GM12878 (cell line): Measurements from ENCODE around the gene TMPRSS13. TPM values are rescaled to one million over a fixed set of nuclear protein-coding genes. Genes with fewer than 3 reads are reported as not detected.
A peak's percentile ranks its signal among the peaks of the same experiment; 100 is the strongest.

Source experiments
- ATAC-seq: fragments of 200-7000 bp; cut with Tn5 transposase; 3 replicates; pipeline ENCODE4 v1.9.1; 2020; ENCODE audit warnings: mild to moderate bottlenecking, moderate library complexity
- BruUV-seq: library from RNA; stranded (reverse); fragments of 400-500 nt; replicated peaks from 2 replicates; lab custom pipeline; 2021; lab: Mats Ljungman, UMichigan
- CTCF ChIA-PET: fragments of 300-600 bp; sonication (Branson Sonifier 250); formaldehyde crosslinking; extraction: SDS; loops from one replicate; lab custom pipeline; 2021; ENCODE audit warnings: inconsistent platforms; lab: Yijun Ruan, JAX
- POLR2A ChIA-PET: fragments of 350-600 bp; formaldehyde crosslinking; extraction: SDS; loops from one replicate; lab custom pipeline; 2021; ENCODE audit warnings: inconsistent platforms; lab: Charles Lee
- RAD21 ChIA-PET: fragments of 300-600 bp; sonication (Branson Sonifier 250); formaldehyde crosslinking; loops from one replicate; lab custom pipeline; 2023; ENCODE audit warnings: antibody characterized with exemption; ENCODE audit not compliant: unreplicated experiment; lab: Charles Lee
- SMC1A ChIA-PET: fragments of 300-600 bp; sonication (Branson Sonifier 250); formaldehyde crosslinking; loops from one replicate; lab custom pipeline; 2023; ENCODE audit not compliant: unreplicated experiment, uncharacterized antibody; lab: Charles Lee
- DNase-seq: peaks from one replicate; pipeline ENCODE4 v3.0.0-alpha.2; 2011; ENCODE audit warnings: low read depth, low spot score
- FAIRE-seq: peaks from 3 replicates; lab custom pipeline; 2011; peaks lifted over from hg19 to GRCh38; lab: Jason Lieb, UNC
- H2AFZ ChIP-seq: 2 replicates; pipeline ENCODE4 v1.6.0; 2011; ENCODE audit warnings: low read depth, low read length, control low read depth; ENCODE audit not compliant: control insufficient read depth
- H3K27ac ChIP-seq: 2 replicates; pipeline ENCODE4 v1.5.1; 2011; ENCODE audit warnings: control low read depth; ENCODE audit not compliant: control insufficient read depth, insufficient read depth
- H3K27me3 ChIP-seq, 2 experiments: replicated peaks in 1 of 2; 2 replicates each; pipeline versions ENCODE4 v1.6.0 to v1.6.1; 2011; ENCODE audit warnings: low read length in 1 of 2; ENCODE audit not compliant: control insufficient read depth in 2 of 2, insufficient read depth in 2 of 2
- H3K36me3 ChIP-seq, 2 experiments: 2 replicates each; pipeline ENCODE4 v1.5.1; 2011; ENCODE audit warnings: low read length in 1 of 2; ENCODE audit not compliant: control insufficient read depth in 2 of 2, insufficient read depth in 2 of 2
- H3K4me1 ChIP-seq: 2 replicates; pipeline ENCODE4 v1.6.1; 2011; ENCODE audit warnings: mild to moderate bottlenecking, low read length, moderate library complexity, mixed read lengths; ENCODE audit not compliant: control insufficient read depth, insufficient read depth
- H3K4me2 ChIP-seq: 2 replicates; pipeline ENCODE4 v1.6.0; 2011; ENCODE audit warnings: control low read depth; ENCODE audit not compliant: control insufficient read depth, insufficient read depth
- H3K4me3 ChIP-seq: fragments of 200-600 bp; sonication (generic); 2 replicates; pipeline ENCODE4 v1.5.1; 2016
- H3K79me2 ChIP-seq: 2 replicates; pipeline ENCODE4 v1.6.0; 2011; ENCODE audit warnings: low read length; ENCODE audit not compliant: control insufficient read depth, insufficient read depth
- H3K9ac ChIP-seq: 2 replicates; pipeline ENCODE4 v1.8.0; 2011; ENCODE audit warnings: low read length, control low read depth, mixed read lengths; ENCODE audit not compliant: control insufficient read depth, insufficient read depth
- H3K9me3 ChIP-seq: replicated peaks from 3 replicates; pipeline ENCODE4 v1.5.1; 2011; ENCODE audit warnings: mild to moderate bottlenecking, low read length; ENCODE audit not compliant: control insufficient read depth, insufficient read depth
- H4K20me1 ChIP-seq: 2 replicates; pipeline ENCODE4 v1.6.0; 2011; ENCODE audit not compliant: control insufficient read depth, insufficient read depth
- CBX3 ChIP-seq: fragments of 200-600 bp; sonication (generic); IDR thresholded peaks from 2 replicates; pipeline ENCODE4 v1.6.1; 2016; ENCODE audit warnings: low read depth, borderline replicate concordance
- CHD2 ChIP-seq: IDR thresholded peaks from 2 replicates; pipeline ENCODE4 v1.6.1; 2011; ENCODE audit warnings: low read depth, low read length, improper control_type of control experiment, borderline replicate concordance
- KAT2A ChIP-seq: conservative IDR thresholded peaks from 2 replicates; pipeline ENCODE4 v1.6.1; 2011; ENCODE audit warnings: low read depth, low read length; ENCODE audit not compliant: control insufficient read depth
- PML ChIP-seq: IDR thresholded peaks from 2 replicates; pipeline ENCODE4 v1.6.1; 2012; ENCODE audit warnings: low read length, inconsistent platforms
- SIX5 ChIP-seq: IDR thresholded peaks from 2 replicates; pipeline ENCODE4 v1.6.1; 2011; ENCODE audit warnings: mild to moderate bottlenecking, low read depth, low read length, moderate library complexity; ENCODE audit not compliant: severe bottlenecking
- SREBF1 ChIP-seq: IDR thresholded peaks from 2 replicates; pipeline ENCODE4 v1.6.1; 2012; ENCODE audit warnings: mild to moderate bottlenecking, low read length
- SRF ChIP-seq, 2 experiments: IDR thresholded peaks; 2 replicates each; pipeline ENCODE4 v1.6.1; 2011; ENCODE audit warnings: low read depth in 2 of 2, low read length in 2 of 2, mild to moderate bottlenecking in 1 of 2, moderate library complexity in 1 of 2
- YBX1 ChIP-seq: fragments of 450-650 bp; IDR thresholded peaks from 2 replicates; pipeline ENCODE4 v1.6.1; 2016; ENCODE audit warnings: antibody characterized with exemption
- ZNF384 ChIP-seq: IDR thresholded peaks from 2 replicates; pipeline ENCODE4 v1.6.1; 2012; ENCODE audit warnings: low read depth, mild to moderate bottlenecking, low read length, improper control_type of control experiment, borderline replicate concordance
- WGBS: methylation state at CpG from one replicate; pipeline ENCODE4 v1.1.6; 2016; ENCODE audit warnings: low lambda C conversion rate; ENCODE audit not compliant: insufficient replicate concordance, insufficient coverage; ENCODE audit errors: missing lambda C conversion rate; 5-methylcytosine and 5-hydroxymethylcytosine counted together
- in situ Hi-C: fragments of 300-500 bp; cut with MboI; formaldehyde crosslinking; loops from 9 replicates; pipeline ENCODE4 v1.14.3; 2018; ENCODE audit warnings: mixed read lengths
- intact Hi-C: fragments of 100-400 bp; cut with micrococcal nuclease; formaldehyde crosslinking; loops from one replicate; pipeline ENCODE4 v1.14.2; 2022; ENCODE audit not compliant: unreplicated experiment
- polyA plus RNA-seq, 11 experiments: library from polyadenylated mRNA; depleted of rRNA in 4 of 11; unstranded in 6 of 11; stranded (reverse) in 5 of 11; fragments of >200 nt; fragmentation: Nextera tagmentation in 4 of 11; fragmentation: Illumina TruSeq in 1 of 11; extraction: Ambion mirVana in 4 of 11; extraction: Trizol in 1 of 11; gene quantifications; 1 replicate in 1 of 11; 2 replicates in 10 of 11; pipeline versions ENCODE4 v1.2.1 to v1.2.3, GENCODE V29; 2011 to 2016; ENCODE audit warnings: inconsistent platforms in 2 of 11, missing spikeins in 2 of 11, low read depth in 1 of 11
- total RNA-seq, 4 experiments: library from RNA; depleted of rRNA in 3 of 4; stranded (reverse); fragments of >200 nt in 3 of 4; fragmentation: Illumina TruSeq in 1 of 4; extraction: Trizol in 1 of 4; gene quantifications; 2 replicates each; pipeline versions ENCODE4 v1.2.1 to v1.2.3, GENCODE V29; 2013 to 2021
- TF ChIP-seq, protein P1 (sequence below): fragments of 450-650 bp; IDR thresholded peaks from 2 replicates; pipeline ENCODE4 v1.6.1; 2014; ENCODE audit warnings: mild to moderate bottlenecking
- TF ChIP-seq, protein P2 (sequence below): IDR thresholded peaks from 2 replicates; pipeline ENCODE4 v1.6.1; 2012; ENCODE audit warnings: mild to moderate bottlenecking, low read depth, low read length
- TF ChIP-seq, protein P3 (sequence below): fragments of 450-650 bp; formaldehyde crosslinking; IDR thresholded peaks from 2 replicates; pipeline ENCODE4 v1.4.0; 2022; ENCODE audit warnings: mild to moderate bottlenecking, moderate library complexity

Gene TMPRSS13
- total and polyA plus RNA-seq, 10 of the 15 experiments (the other 5 are each of a cell fraction or from before 2014, with no cell fraction given) = 0.05 to 0.50 (median 0.26) TPM; not detected in 2

DNA sequence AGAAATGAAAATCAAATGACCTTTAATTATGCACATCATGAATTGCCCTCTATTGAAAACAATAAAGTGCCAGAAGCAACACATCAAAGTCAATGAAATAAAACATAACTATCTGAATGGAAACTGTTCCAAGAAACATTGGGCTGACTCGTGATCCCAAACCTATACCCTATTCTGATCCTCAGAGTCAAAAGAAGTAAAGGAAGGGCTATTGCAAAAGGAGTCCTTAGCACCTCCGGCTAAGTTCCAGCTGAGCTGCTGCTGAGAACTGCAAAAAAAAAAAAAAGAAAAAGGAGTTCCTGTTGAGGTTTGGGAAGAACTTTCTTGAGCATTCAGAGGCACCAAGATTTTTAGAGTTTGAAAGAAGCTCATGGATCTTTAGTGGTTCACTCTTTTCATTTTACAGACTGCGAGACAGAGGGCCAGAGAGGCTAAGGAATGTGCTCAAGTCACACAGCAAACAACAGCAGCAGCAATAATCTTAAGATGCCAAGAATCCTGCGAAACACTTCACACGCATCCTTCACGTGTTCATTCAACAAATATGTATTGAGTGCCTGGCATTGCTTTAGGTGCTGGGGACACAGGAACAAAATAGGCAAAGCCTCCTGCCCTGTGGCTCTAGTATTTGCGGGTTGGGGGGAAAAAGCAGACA lies 841 bp upstream of the TMPRSS13 start:
- in situ Hi-C loops (no loop called here), intact Hi-C loops (no loop called here)
- ATAC-seq = no peak
- peaks cover 26% of the 10 kb centered on the region for H3K4me1 ChIP-seq
- ChIA-PET SMC1A (interaction anchor here (0.7 to 10.7 kb wide), 7 partner anchors 10 to 96 kb away, joined by 3 to 160 read pairs (median 8); no protein-coding TSS in a partner anchor), RAD21 (interaction anchor here (1.0 to 8.9 kb wide), 2 partner anchors 16 to 23 kb away, joined by 3 to 91 read pairs; no protein-coding TSS in a partner anchor), POLR2A (interaction anchor here (0.8 to 1.1 kb wide), 4 partner anchors 8 to 115 kb away, joined by 3 to 5 read pairs (median 4); no protein-coding TSS in a partner anchor), CTCF (interaction anchor here (0.6 to 5.7 kb wide), 13 partner anchors 10 to 122 kb away, joined by 3 to 59 read pairs (median 3); no protein-coding TSS in a partner anchor)
- H3K9me3 ChIP-seq = no peaks in the 10 kb centered on the region
- no peaks in the 10 kb centered on the region for H3K79me2 ChIP-seq
- TF ChIP-seq SIX5 = no peak
- TF ChIP-seq SREBF1 = no peak
- TF ChIP-seq, protein P1, sequence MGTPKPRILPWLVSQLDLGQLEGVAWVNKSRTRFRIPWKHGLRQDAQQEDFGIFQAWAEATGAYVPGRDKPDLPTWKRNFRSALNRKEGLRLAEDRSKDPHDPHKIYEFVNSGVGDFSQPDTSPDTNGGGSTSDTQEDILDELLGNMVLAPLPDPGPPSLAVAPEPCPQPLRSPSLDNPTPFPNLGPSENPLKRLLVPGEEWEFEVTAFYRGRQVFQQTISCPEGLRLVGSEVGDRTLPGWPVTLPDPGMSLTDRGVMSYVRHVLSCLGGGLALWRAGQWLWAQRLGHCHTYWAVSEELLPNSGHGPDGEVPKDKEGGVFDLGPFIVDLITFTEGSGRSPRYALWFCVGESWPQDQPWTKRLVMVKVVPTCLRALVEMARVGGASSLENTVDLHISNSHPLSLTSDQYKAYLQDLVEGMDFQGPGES = no peak
- TF ChIP-seq, protein P2, sequence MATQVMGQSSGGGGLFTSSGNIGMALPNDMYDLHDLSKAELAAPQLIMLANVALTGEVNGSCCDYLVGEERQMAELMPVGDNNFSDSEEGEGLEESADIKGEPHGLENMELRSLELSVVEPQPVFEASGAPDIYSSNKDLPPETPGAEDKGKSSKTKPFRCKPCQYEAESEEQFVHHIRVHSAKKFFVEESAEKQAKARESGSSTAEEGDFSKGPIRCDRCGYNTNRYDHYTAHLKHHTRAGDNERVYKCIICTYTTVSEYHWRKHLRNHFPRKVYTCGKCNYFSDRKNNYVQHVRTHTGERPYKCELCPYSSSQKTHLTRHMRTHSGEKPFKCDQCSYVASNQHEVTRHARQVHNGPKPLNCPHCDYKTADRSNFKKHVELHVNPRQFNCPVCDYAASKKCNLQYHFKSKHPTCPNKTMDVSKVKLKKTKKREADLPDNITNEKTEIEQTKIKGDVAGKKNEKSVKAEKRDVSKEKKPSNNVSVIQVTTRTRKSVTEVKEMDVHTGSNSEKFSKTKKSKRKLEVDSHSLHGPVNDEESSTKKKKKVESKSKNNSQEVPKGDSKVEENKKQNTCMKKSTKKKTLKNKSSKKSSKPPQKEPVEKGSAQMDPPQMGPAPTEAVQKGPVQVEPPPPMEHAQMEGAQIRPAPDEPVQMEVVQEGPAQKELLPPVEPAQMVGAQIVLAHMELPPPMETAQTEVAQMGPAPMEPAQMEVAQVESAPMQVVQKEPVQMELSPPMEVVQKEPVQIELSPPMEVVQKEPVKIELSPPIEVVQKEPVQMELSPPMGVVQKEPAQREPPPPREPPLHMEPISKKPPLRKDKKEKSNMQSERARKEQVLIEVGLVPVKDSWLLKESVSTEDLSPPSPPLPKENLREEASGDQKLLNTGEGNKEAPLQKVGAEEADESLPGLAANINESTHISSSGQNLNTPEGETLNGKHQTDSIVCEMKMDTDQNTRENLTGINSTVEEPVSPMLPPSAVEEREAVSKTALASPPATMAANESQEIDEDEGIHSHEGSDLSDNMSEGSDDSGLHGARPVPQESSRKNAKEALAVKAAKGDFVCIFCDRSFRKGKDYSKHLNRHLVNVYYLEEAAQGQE = no peak
- TF ChIP-seq CBX3 = no peak
- no peak for TF ChIP-seq KAT2A
- TF ChIP-seq SRF (IDR thresholded peaks at IDR 0.05; ENCODE audit: low read depth in 2 of 2, low read length in 2 of 2) = no peak
- no peak for TF ChIP-seq YBX1
- no peak for TF ChIP-seq PML
- TF ChIP-seq, protein P3, sequence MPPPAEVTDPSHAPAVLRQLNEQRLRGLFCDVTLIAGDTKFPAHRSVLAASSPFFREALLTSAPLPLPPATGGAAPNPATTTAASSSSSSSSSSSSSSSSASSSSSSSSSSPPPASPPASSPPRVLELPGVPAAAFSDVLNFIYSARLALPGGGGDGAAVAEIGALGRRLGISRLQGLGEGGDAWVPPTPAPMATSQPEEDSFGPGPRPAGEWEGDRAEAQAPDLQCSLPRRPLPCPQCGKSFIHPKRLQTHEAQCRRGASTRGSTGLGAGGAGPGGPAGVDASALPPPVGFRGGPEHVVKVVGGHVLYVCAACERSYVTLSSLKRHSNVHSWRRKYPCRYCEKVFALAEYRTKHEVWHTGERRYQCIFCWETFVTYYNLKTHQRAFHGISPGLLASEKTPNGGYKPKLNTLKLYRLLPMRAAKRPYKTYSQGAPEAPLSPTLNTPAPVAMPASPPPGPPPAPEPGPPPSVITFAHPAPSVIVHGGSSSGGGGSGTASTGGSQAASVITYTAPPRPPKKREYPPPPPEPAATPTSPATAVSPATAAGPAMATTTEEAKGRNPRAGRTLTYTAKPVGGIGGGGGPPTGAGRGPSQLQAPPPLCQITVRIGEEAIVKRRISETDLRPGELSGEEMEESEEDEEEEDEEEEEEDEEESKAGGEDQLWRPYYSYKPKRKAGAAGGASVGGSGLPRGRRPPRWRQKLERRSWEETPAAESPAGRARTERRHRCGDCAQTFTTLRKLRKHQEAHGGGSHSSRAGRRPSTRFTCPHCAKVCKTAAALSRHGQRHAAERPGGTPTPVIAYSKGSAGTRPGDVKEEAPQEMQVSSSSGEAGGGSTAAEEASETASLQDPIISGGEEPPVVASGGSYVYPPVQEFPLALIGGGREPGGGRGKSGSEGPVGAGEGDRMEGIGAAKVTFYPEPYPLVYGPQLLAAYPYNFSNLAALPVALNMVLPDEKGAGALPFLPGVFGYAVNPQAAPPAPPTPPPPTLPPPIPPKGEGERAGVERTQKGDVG (CRISPR knock-in tag) = no peak
- TF ChIP-seq ZNF384 = no peak
- TF ChIP-seq CHD2 = no peak
- WGBS = 62% methylated on average over 7 of the region's 7 CpGs
- H2AFZ ChIP-seq = no peak overlapping the region; the same call in 1 of the 2 replicates
- no peak overlapping the region for H3K27ac ChIP-seq
- H4K20me1 ChIP-seq = no peaks in the 10 kb centered on the region
- no peak for DNase-seq
- FAIRE-seq = no peak
- H3K9ac ChIP-seq = no peak overlapping the region
- H3K36me3 ChIP-seq = no peaks in the 10 kb centered on the region
- H3K4me2 ChIP-seq = peak overlapping the region; percentile 46; the same call in 1 of the 2 replicates
- BruUV-seq = no TSS peak
- H3K27me3 ChIP-seq = no peaks in the 10 kb centered on the region
- H3K4me3 ChIP-seq = no peak overlapping the region
